CD4-positive, alpha-beta T cell treated with Interleukin-15 for 4 hours (primary cell): Measurements from ENCODE around the gene TTC23.
"Not testable (repeated sequence)": the region's sequence is repeated elsewhere in the genome, so short reads cannot be mapped to it uniquely, and the experiment has no call there.

Experiments used
- DNase-seq: peaks from one replicate; pipeline ENCODE4 v3.0.0-alpha.2; 2020; ENCODE audit warnings: low spot score

Gene TTC23

DNA sequence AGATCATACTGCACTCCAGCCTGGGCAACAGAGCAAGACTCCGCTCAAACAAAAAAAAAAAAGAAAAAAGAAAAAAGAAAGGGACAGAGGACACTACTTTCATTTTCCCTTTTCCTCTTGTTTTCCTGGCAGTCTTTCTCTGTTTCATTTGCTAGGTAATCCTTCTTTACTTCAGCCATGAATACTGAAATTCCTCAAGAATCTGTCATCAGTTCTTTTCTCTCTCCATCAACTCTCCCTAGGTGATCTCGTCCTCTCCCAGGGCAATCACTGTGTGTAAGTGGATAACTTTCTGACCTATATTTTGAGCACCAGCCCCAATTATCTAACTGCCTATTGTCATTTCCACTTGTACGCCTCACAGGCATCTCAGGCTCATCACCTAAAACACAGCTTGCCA, 51.5 kb downstream of the TTC23 start:
- no peak for DNase-seq

DNA sequence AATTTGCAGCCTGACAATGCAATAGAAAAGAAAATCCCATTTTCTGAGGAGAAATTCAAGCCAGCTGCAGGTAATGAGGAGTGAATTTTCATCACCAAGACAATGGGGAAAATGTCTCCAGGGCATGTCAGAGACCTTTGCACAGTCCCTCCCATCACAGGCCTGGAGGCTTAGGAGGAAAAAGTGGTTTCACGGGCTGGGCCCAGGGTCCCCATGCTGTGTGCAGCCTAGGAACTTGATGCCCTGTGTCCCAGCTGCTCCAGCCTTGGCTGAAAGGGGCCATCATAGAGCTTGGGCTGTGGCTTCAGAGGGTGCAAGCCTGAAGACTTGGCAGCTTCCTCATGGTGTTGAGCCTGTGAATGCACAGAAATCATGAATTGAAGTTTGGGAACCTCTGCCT, 57.2 kb downstream of the TTC23 start:
- DNase-seq = not testable (repeated sequence)

DNA sequence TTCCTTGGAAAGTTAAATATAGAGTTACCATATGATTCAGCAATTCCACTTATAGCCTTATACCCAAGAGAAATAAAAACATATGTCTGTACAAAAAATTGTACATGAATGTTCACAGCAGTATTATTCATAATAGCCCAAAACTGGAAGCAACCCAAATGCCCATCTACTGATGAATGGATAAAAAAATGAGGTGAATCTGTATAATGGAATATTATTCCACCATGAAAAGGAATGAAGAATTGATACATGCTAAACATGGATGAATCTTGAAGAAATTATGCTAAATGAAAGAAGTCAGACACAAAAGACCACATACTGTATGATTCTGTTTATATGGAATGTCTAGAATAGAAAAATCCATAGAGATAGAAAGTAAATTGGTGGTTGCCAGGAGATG, 61.4 kb downstream of the TTC23 start:
- no peak for DNase-seq

DNA sequence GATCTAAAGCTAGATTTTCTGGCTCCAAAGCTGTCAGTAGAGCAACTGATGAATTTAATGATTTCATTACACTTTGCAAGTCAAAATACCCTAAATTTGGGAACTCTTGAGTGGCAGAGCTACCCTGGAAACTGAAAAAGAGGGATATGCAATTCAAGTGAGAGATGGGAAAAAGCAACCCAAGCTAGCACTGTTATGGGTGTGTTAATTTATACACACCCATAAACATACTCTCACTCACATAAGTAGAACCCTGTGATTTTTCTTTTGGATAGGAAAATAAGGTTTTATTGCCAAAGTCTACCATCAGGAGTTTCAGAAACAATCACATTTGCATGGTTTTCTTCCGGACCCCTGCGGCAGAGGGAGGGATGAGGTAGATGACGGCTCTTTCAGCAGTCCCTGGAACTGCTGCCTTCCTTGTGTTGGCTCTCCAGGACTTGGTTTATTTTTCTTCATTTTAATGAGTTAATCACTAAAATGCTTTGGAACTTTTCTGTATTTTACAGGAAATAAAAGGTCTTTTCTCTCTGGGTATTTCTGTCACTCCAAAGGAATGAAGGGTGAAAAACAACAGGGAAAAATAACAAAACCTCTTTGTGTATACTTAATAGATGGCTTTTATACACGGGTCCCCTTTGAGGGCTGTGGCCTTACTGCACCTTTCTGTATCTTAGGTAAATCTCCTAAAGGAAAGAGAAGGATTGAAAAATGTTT, 63.8 kb downstream of the TTC23 start:
- no peak for DNase-seq

DNA sequence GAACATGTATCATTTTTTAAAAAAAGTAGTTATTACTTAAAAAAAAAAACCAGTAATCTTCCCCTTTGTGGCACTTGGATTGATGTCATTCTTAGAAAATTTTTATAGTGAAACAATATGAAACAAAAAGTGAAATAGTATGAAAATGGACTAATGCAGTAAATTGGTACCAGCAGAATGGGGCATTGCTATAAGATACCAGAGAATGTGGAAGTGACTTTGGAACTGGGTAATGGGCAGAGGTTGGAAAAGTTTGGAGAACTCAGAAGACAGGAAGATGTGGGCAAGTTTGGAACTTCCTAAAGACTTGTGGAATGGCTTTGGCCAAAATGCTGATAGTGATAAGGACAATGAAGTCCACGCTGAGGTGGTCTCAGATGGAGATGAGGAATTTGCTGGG, 66.6 kb downstream of the TTC23 start:
- no peak for DNase-seq

DNA sequence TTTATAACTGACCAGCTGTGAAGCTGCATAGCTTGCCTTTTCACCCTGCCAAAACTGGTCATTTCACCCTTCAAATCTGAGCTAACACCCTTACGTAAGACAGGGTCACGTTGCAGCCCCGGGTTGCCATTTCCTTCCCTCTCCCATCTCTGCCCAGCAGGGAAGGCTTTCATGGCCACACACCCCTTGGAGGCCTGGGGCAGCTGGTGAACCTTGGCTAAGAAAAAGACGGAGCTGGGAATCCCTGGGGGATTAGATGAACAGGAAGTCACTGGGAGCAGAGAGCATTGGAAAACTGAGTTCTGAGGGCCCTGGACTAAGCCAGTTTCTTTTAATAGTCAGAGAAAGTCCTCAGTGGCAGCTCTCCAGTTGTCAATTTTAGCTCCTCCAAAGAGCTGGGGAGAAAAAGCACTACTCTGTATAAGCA, 67.8 kb downstream of the TTC23 start:
- no peak for DNase-seq

DNA sequence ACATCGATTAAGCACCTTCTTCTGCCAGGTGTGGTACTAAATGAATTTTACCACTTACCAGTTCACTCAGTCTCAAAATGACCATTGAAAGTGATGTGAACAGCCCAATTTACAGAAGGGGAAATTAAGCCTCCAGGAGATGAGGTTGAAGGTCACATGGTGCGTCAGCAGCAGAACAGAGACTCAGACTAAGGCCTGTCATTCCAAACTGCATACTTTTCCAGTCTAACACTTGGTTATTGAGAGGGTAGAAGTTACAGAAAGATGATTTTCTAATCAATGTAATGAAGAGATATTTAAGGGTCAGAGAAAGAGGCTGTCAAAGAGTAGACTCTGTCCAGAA, 68.4 kb downstream of the TTC23 start:
- DNase-seq = no peak

DNA sequence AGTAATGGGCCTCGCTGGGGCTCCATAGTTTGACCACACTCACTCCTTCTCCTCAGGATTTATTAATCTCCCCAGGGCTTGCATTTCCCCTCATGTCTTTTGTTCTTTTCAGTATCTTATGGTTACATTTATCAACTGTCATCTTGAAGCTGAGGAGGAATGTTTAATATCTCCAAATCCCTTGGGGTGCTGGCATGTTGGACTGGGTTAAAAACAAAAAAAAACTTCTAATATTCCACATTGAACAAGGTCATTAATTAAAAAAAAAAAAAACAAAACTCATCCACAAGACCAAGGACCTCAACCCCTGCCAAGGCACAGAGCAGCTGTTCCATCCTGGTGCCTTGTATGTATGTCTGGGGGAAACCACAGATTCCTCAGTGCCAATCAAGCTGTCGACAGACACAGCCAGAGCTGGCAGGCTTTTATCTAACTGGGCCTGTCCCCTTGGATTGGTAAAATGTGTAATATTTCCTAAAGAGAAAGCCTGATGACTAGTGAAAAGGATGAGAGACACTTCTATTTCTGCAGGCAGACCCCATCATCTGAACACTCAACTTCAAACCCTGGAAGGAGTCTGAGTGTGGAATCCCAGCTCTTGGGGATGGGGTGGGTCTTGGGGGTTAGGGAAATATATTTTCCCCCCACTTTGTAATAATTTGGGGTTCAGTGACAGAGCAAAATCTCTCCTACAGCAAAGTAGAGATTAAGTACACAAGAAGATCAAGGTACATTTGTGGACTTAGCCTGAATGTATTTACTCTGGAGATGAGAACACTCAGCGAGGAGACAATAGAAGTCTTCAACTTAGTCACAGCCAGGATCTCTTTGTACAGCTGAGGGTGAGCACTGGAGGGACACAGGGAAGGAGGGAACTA, 69.1 kb downstream of the TTC23 start:
- no peak for DNase-seq

DNA sequence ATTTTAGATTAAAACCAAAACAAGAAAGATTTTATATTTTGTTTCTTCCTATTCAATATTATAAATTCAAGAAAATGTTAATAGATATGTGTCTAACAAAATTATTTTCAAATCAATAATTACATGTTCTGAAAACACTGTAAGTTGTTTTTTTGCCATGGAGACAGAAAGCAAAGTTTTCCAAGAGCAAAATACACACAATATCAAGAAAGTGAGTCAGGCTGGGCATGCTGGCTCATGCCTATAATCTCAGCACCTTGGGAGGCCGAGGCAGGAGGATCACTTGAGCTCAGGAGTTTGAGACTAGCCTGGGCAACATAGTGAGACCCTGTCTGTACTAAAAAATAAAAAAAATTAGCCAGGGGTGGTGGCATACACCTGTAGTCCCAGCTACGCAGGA, 71.7 kb downstream of the TTC23 start:
- no peak for DNase-seq

DNA sequence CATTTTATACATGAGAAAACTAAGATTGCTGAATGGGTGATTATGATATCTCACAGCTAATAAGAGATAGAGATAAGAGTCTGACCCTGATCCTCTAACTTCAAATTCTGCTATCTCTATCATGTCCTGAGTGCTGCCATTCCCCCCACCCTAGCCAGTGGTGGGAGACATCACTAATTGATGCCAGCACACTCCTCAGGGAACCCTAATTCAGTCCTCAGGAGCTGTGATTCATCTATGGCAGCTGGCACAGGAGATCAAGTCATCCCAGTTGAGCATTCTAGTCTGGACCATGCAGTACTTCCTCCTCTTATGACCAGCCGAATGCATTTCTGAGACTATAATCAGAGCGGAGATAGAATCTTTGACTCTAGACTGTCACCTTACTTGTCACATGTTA, 72.6 kb downstream of the TTC23 start:
- no peak for DNase-seq

DNA sequence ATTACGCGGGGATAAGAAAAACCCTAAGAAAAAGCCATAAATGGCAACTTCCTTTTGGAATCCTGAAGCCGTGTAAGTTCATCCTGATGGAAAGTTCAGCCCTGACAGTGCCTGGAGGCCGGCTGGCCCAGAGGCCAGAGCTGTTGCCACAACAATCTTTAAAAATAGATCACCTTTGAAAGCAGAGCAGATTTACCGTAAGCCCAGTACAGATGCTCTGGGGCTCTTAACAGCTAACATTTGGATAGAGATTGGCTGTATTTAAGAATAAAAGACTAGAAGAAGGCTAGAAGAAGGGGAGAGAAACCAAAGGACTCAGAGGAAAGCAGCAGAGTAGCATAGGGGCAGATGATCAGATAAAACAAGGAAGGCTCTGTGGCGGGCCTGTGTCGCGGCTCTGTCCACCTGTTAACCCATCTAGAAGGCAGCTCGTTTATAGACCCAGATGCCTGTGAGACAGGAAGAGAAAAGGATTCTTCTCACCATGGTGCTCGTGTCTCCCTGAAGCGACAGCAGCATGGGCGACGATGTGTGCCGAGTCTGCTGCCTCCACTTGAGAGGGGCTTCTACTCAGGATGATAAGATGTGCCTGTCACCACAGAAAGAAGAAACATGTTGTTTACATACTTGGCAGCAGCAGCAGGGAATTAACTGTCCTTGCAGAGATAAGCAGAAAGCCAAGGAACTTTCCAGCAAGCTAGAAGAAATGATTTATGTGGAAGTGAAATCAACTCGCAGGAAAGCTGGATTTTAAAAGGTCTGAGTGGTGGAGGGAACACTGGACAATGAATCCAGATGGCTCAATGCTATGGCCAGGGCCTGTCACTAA, 74.6 kb downstream of the TTC23 start:
- DNase-seq = no peak

DNA sequence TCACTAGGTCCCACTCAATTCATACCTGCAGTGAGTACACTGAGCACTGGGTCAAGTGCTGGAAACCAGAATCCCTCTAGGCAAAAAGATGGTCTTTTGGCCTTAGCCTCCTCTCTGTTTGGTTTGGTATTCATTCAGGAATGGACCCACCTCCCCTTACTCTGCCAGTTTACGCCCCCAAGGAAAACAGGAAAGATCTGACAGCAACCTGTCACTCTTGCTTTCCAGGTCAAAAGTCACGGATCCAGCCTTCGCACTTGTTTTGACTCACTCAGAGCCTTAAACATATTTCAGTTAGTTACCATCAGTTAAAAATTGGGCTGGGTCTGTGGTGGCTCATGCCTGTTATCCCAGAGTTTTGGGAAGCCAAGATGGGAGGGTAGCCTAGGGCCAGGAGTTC, 76.4 kb downstream of the TTC23 start:
- no peak for DNase-seq

DNA sequence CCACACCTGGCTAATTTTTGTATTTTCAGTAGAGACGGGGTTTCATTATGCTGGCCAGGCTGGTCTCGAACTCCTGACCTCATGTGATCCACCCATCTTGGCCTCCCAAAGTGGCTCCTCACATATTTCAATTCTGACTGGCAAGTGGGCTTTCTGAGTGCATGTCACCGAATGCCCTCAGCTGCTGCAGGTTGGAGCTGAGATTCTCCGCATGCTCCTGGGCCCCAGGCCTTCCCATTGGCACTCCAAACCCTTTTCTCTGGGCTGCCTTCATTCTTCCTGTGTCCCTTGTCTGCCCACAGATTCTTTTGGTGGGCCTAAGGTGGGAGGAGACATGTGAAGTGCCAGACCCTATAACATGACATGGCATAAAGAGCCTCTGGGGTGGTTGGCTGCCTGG, 77.2 kb downstream of the TTC23 start:
- no peak for DNase-seq

DNA sequence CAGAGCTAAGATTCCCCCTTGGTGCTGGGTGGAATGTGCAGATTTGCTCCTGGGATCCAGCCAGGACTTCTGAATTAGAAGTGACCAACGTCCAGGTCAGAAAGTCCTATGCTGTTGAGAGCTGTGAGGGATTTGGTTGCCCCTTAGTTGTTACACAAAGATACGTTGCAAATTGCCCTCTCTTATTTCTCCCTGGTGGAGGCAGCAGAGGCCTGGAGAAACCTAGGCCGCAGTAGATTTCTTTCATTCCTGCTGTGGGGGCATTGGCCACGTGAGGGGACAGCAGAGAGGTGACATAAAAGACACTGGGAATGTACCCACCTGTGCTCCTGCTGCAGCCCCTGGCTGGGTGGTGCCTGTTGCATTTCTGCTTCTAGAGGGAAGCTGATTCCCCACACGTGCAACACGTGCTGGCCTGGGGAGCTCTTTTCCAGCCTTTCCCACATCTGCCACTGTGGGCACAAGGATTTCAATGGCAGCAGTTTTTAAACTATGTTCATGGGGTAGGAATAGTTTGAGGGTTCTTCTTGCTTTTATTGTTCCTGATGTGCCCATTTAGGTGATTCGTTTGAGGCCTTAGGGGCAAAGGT, 78.8 kb downstream of the TTC23 start:
- no peak for DNase-seq

DNA sequence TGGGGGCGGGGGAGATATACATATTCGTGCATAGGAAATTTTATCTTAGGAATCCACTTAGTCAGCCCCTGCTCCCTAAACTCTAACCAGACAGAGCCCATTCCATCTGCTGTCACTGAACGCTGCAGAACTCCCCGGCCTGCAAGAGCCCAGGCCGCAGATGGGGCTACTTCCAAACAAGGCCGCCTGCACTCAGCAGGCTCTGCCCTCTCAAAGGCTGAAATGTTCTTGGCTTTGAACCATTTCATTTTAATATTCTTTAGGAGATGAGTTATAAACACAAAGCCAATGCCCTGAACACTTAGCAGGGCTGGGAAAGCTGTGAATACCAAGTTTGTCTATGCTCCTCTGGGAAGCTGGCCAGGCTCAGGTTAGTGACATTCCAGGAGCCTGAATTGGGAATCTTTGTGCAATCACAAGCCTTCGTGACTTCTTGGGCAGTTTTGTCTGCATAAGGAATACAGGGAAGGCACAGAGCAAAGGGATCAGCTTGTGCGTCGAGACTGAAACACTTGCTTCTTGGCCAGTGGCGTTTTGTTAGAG, 79.5 kb downstream of the TTC23 start:
- DNase-seq = no peak

DNA sequence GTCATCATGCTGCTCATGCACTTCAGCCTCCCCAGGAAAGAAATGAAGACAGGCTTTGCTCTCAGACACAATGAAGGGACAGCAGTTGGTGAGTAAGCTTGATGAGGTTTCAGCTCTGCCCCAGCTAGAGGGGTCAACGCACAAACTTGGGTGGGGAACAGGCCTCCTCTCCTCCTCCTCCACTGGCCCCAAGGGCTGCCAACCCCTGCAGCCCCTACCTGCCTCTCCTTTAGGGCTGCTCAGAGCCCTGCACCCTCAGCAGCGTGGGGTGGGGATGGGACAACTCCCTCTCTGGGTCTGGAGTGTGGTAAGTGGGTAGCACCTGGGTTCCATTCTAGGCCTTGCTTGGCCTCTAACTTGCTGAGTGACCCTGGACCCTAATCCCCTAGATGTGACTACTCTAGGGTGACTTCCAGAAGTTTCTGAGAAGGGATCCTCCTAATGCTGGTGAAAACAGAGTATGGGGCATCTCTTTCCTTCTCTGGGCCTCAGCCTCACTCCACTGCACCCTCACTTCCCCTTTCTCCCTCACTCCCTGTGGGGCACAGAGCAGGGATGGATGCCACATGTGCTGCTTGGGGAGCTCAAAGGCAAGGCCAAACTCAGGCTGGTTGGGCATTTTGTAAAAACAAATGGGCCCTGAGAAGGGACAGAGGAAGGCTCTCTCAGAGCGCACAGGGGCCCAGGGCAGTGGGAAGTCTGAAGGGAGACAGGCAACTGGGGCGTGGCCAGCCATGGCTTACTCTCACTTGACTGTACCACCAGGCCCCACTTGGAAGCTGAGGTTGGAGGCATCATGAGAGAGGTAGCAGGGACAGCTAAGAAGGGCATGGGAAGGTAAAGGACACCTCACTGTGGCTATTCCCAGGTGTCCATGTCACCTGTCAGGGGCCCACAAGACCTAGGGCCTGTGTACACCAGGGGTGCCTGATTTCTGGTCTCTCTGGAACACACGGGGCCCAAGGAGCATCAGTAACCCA, 80.5 kb downstream of the TTC23 start:
- no peak for DNase-seq

DNA sequence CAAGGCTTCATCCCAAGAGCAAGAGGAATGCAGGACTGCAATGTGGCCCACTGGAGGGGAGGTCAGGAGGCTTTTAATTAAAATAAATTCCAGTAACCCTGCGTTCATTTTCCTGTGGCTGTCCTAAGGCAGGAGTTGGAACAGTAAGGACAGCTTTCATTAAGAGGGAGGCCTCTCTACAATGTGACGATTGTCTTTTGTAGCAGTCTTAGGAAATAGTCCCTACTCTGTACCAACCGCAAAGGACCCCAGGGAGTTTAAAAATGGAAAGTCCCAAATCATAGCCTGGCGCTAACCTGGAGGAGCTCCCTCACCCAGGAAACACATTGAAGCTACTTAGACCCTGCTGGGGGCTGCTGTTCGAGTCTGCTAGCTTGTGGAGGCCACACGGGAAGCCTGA, 81.7 kb downstream of the TTC23 start:
- no peak for DNase-seq

DNA sequence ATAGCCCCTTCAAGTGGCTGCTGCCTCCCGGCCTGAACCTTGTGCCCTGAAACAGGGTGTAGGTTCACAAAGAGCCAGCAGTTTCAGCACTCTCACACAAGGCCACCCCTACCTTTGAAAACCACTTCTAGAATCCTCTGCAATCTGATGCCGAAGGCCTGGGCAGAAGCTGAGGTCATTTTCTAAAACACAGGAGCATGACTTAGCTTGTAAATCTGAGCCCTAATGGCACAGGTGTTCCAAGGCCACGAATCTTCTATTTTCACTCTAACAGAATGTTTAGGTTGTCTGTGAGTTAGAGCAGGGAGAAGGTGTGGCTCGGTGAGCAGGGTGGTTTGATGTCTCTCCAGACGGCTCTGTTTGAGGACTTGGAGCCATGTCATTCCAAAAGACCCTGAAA, 82.2 kb downstream of the TTC23 start:
- no peak for DNase-seq

DNA sequence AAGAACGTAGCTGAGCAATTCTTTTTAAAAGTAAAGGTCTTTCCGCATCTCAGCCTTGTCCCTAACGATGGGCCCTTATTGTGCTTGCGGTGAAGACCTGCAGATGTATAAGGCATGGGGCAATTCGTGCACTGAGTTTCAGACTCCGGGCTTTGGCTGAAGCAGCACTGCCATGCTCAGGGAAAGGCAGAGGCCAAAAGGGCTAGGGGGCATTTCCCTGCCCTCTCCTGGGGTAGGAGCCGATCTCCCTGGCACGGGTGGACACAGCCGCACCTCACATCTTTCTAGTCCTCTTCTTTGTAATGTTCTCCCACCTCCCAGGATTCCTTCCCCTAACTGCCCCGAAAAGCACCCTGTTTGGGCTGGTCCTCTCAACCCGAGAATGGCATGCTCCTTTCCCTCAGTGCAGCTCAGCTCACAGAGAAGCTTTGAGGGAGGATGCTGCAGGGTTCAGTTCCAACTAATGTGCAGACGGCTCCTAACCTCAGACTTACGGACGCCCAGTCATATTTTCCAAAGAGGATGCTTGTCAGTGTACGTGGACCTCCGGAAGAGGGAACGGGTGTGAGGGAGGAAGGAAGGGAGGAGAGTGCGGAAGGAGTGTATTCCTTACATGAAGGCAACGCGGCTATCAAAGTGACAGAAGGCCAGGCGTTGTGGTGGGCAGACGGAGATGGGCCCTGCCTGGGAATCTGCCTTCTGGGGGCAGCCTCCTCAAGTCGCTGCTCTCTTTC, 83.3 kb downstream of the TTC23 start:
- no peak for DNase-seq
